Ascending aorta (tissue), 2 donors: Measurements from ENCODE around the gene KMT2A. TPM values are rescaled to one million over a fixed set of nuclear protein-coding genes. Genes with fewer than 3 reads are reported as not detected.
"Not testable (repeated sequence)": the region's sequence is repeated elsewhere in the genome, so short reads cannot be mapped to it uniquely, and the experiment has no call there.

ENCODE experiments used
- DNase-seq, 2 donors: peaks; one replicate each; pipeline ENCODE4 v3.0.0-alpha.2; 2019; ENCODE audit warnings: low spot score in 2 of 2
- H3K27ac ChIP-seq, 2 donors: fragments of 200-600 bp; sonication (generic); one replicate each; pipeline ENCODE4 v1.5.1; 2016 to 2017; ENCODE audit warnings: mild to moderate bottlenecking in 1 of 2
- H3K27me3 ChIP-seq: fragments of 200-600 bp; sonication (generic); one replicate; pipeline ENCODE4 v1.5.1; 2017
- H3K36me3 ChIP-seq, 2 donors: fragments of 200-600 bp; sonication (generic); one replicate each; pipeline ENCODE4 v1.5.1; 2016
- H3K4me1 ChIP-seq, 2 donors: fragments of 200-600 bp; sonication (generic); one replicate each; pipeline ENCODE4 v1.5.1; 2016 to 2017; ENCODE audit warnings: mild to moderate bottlenecking in 1 of 2
- H3K4me3 ChIP-seq, 2 donors: fragments of 200-600 bp; sonication (generic); one replicate each; pipeline ENCODE4 v1.5.1; 2016 to 2017; ENCODE audit warnings: mild to moderate bottlenecking in 1 of 2
- H3K9me3 ChIP-seq, 2 donors: fragments of 200-600 bp; sonication (generic); one replicate each; pipeline ENCODE4 v1.5.1; 2016
- CTCF ChIP-seq, 3 experiments: fragments of 200-600 bp in 2 of 3; fragments of 450-650 bp in 1 of 3; sonication (generic) in 2 of 3; IDR thresholded peaks; one replicate each; pipeline ENCODE4 v1.5.1; 2016 to 2019; ENCODE audit warnings: antibody characterized with exemption in 3 of 3, mild to moderate bottlenecking in 1 of 3, moderate library complexity in 1 of 3
- intact Hi-C: fragments of 100-400 bp; cut with DNase I; formaldehyde crosslinking; loops from one replicate; pipeline ENCODE4 v1.15.1; 2023
- total RNA-seq: library from RNA; depleted of rRNA; stranded (reverse); fragments of >200 nt; gene quantifications from one replicate; pipeline ENCODE4 v1.1.0, GENCODE V29; 2016

Gene KMT2A
- total RNA-seq, 1 donor from 2014 or later = 61.3 TPM

DNA sequence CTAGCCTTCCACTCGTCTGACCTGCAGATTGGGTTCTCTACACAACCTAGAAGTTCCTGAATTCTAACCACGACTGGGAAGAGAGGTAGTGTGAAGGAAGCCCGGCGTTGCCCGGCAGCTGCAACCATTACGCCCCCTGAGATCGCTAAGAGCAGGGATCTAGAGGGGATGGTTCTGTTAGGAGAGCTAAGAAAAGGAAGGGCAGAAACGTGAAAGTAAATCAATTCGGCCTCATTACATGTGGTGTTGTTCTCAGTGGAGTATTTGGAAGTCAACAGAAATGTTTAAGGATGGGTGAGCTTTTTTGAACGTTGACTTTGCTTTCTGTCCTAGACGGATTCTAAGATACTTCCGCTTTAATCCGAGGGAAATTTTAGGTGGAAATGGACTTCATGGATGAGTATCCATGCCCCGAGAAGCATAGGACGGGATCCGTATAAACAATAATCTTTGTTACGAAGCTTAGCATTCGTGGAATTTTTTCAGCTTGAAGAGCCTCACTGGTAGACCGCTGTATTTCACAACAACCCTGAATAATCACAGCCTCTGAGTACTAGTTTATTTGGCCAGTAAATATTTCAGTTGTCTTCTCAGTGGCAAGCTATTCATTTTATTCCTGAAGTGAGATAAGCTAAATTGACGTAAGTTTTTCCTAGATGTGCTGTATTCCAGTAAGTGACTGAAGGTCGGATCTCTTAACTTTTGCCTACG lies 34.3 kb upstream of the KMT2A start:
- H3K9me3 ChIP-seq = no peaks in the 10 kb centered on the region
- intact Hi-C loops = loop anchor here (1.0 kb wide), 2 partner anchors 34 to 86 kb away; partner anchors contain the start of gene KMT2A
- no peaks in the 10 kb centered on the region for H3K27me3 ChIP-seq
- DNase-seq = no peak
- peaks cover 8 to 15% of the 10 kb centered on the region in 2 donors for H3K36me3 ChIP-seq
- H3K4me1 ChIP-seq = peaks cover 8 to 20% of the 10 kb centered on the region in 2 donors
- peak overlapping the region; percentile 69 to 84 for H3K27ac ChIP-seq
- no peak for TF ChIP-seq CTCF (IDR thresholded peaks at IDR 0.05)
- peak overlapping the region; percentile 81 to 99 for H3K4me3 ChIP-seq

DNA sequence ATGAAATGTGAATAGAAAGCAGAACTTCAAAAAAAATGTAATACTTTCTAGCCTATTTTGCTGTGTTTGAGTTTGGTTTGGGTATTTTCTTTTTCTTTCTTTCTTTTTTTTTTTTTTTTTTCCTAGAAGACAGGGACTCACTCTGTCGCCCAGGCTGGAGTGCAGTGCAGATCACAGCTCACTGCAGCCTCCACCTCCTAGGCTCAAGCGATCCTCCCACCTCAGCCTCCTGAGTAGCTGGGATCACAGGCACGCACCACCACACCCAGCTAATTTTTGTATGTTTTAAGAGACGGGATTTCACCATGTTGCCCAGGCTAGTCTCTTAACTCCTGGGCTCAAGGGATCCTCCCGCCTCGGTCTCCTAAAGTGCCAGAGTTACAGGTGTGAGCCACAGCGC lies 33.7 kb upstream of the KMT2A start:
- H3K27ac ChIP-seq, H3K27me3 ChIP-seq, intact Hi-C loops, DNase-seq, H3K9me3 ChIP-seq: not testable (repeated sequence)
- Histone ChIP-seq H3K36me3 (peaks cover 12 to 16% of the 10 kb centered on the region in 2 donors), H3K4me3 (peak overlapping the region; percentile 81 to 99), H3K4me1 (peaks cover 8 to 20% of the 10 kb centered on the region in 2 donors)

DNA sequence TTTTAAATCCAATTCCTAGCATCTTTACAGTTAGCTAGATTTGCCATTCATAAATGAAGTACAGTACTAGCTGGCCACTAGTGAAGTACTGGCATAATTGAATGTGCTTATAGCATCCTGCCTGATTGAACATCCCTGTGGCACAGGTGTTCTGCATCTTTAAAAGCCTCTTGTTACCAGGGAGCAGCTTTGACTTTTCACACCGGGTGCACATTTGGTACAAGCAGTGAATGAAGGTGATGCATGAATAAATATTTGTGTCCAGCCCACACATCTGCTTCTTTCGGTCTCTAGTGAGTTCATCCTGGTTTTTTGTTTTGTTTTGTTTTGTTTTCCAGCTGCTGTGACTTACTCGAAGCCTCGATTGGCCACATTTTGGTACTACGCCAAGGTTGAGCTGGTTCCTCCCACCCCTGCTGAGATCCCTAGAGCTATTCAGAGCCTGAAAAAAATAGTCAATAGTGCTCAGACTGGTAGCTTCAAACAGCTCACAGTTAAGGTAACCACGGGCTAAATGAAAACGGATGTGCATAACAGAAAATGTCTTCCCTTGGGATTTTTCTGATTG lies 29.6 kb upstream of the KMT2A start:
- no peak for TF ChIP-seq CTCF (IDR thresholded peaks at IDR 0.05)
- Histone ChIP-seq H3K9me3 (no peaks in the 10 kb centered on the region), H3K27me3 (no peaks in the 10 kb centered on the region), H3K4me3 (no peak overlapping the region), H3K27ac (no peak overlapping the region), H3K4me1 (peaks cover 8 to 15% of the 10 kb centered on the region in 2 donors), H3K36me3 (peaks cover 21 to 36% of the 10 kb centered on the region in 2 donors)
- no peak for DNase-seq
- intact Hi-C loops = no loop called here

- Histone ChIP-seq H3K9me3 (no peaks in the 10 kb centered on the region), H3K4me3 (no peak overlapping the region), H3K36me3 (peaks cover 21 to 41% of the 10 kb centered on the region in 2 donors), H3K27ac (no peak overlapping the region), H3K4me1 (no peaks in the 10 kb centered on the region), H3K27me3 (no peaks in the 10 kb centered on the region)
- DNase-seq = no peak
- intact Hi-C loops = no loop called here
- no peak for TF ChIP-seq CTCF (IDR thresholded peaks at IDR 0.05)
Measured at GRCh38 chr11:118410055-118410745, 26.1 kb upstream of the KMT2A start.

GRCh38 chr11:118411530-118411929 lies 24.8 kb upstream of the KMT2A start:
- intact Hi-C loops = no loop called here
- H3K36me3 ChIP-seq = peaks cover 17 to 36% of the 10 kb centered on the region in 2 donors
- DNase-seq = no peak

More at GRCh38 chr11:118411530-118411929, 24.8 kb upstream of the KMT2A start:
- TF ChIP-seq CTCF (IDR thresholded peaks at IDR 0.05) = no peak
- H3K27me3 ChIP-seq = no peaks in the 10 kb centered on the region
- H3K9me3 ChIP-seq = no peaks in the 10 kb centered on the region
- no peaks in the 10 kb centered on the region for H3K4me1 ChIP-seq
- H3K4me3 ChIP-seq = no peak overlapping the region
- no peak overlapping the region for H3K27ac ChIP-seq
